Measurements from ENCODE around the gene PCDHGB7. TPM values are rescaled to one million over a fixed set of nuclear protein-coding genes. Genes with fewer than 3 reads are reported as not detected.

Gene PCDHGB7
- total RNA-seq, 4 donors from 2014 or later, result 12.3 to 19.3 (median 15.3) TPM

GRCh38 chr5:141434006-141434405 lies 16.5 kb downstream of the PCDHGB7 start:
- peaks cover 0 to 14% (median 0%) of the 10 kb centered on the region in 3 donors for H3K4me1 ChIP-seq

DNA sequence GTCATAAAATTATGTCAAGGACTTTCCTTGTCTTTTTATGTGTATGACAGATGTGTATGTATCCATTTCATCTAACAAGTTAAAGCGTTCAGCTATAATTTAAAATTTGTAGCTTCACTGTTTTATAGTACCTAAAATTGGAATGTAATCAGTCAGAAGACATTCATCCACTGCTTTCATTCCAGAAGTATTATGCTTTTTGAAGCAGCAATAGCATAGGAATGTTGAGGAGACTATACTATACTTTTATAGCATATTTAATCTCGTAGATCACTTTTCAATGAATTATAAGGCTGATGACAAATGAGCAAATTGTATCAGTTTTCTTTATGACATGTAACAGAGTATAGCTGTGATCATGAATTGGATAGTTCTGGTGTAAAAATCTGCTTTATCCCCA lies 19.7 kb downstream of the PCDHGB7 start:
- H3K36me3 ChIP-seq, result peaks cover 0 to 19% of the 10 kb centered on the region in 2 donors
- no peak for ATAC-seq
- WGBS, 2 donors (ENCODE audit: low coverage in 1 of 2), result 72 to 91% methylated on average over 2 of the region's 2 CpGs
- H3K4me3 ChIP-seq, result no peak overlapping the region
- H3K27ac ChIP-seq, result no peak overlapping the region
- peaks cover 0 to 98% (median 2%) of the 10 kb centered on the region in 3 donors for H3K9me3 ChIP-seq
- no peak for TF ChIP-seq CTCF (IDR thresholded peaks at IDR 0.05)
- H3K27me3 ChIP-seq, result no peaks in the 10 kb centered on the region
- no peaks in the 10 kb centered on the region for H3K4me1 ChIP-seq

More at GRCh38 chr5:141434006-141434405, 16.5 kb downstream of the PCDHGB7 start:
- TF ChIP-seq CTCF (IDR thresholded peaks at IDR 0.05), result no peak
- no peak for TF ChIP-seq EP300 (IDR thresholded peaks at IDR 0.05)
- no peak for TF ChIP-seq POLR2AphosphoS5 (IDR thresholded peaks at IDR 0.05)
- no peak for TF ChIP-seq POLR2A (IDR thresholded peaks at IDR 0.05)
- no peak overlapping the region for H3K4me3 ChIP-seq
- no peak for ATAC-seq
- H3K27ac ChIP-seq, result no peak overlapping the region
- 52 to 56% methylated on average over 2 of the region's 2 CpGs for WGBS, 2 donors (ENCODE audit: low coverage in 1 of 2)
- peaks cover 0 to 4% of the 10 kb centered on the region in 2 donors for H3K36me3 ChIP-seq
- no peaks in the 10 kb centered on the region for H3K27me3 ChIP-seq
- H3K9me3 ChIP-seq, result peaks cover 0 to 98% (median 11%) of the 10 kb centered on the region in 3 donors

GRCh38 chr5:141439411-141440141 lies 22.1 kb downstream of the PCDHGB7 start:
- TF ChIP-seq POLR2AphosphoS5 (IDR thresholded peaks at IDR 0.05), result no peak
- TF ChIP-seq POLR2A (IDR thresholded peaks at IDR 0.05), result no peak
- TF ChIP-seq EP300 (IDR thresholded peaks at IDR 0.05), result no peak
- TF ChIP-seq CTCF (IDR thresholded peaks at IDR 0.05), result no peak
- no peak for ATAC-seq
- Histone ChIP-seq H3K4me1 (no peaks in the 10 kb centered on the region), H3K27me3 (no peaks in the 10 kb centered on the region), H3K27ac (no peak overlapping the region), H3K9me3 (peaks cover 0 to 92% (median 2%) of the 10 kb centered on the region in 3 donors), H3K4me3 (no peak overlapping the region), H3K36me3 (peaks cover 0 to 19% of the 10 kb centered on the region in 2 donors)
- 63 to 75% methylated on average over 7 of the region's 10 CpGs for WGBS, 2 donors (ENCODE audit: low coverage in 1 of 2)

- H3K36me3 ChIP-seq, result peaks cover 0 to 19% of the 10 kb centered on the region in 2 donors
- no peaks in the 10 kb centered on the region for H3K4me1 ChIP-seq
- H3K9me3 ChIP-seq, result peaks cover 0 to 92% (median 2%) of the 10 kb centered on the region in 3 donors
- TF ChIP-seq CTCF (IDR thresholded peaks at IDR 0.05) (no peak), EP300 (IDR thresholded peaks at IDR 0.05) (no peak)
- H3K27ac ChIP-seq, result no peak overlapping the region
- H3K27me3 ChIP-seq, result no peaks in the 10 kb centered on the region
- H3K4me3 ChIP-seq, result no peak overlapping the region
- WGBS, 2 donors (ENCODE audit: low coverage in 1 of 2), result 94 to 95% methylated on average over 8 to 9 of the region's 9 CpGs
- ATAC-seq, result no peak
Observed at GRCh38 chr5:141440341-141440740, 22.9 kb downstream of the PCDHGB7 start.

DNA sequence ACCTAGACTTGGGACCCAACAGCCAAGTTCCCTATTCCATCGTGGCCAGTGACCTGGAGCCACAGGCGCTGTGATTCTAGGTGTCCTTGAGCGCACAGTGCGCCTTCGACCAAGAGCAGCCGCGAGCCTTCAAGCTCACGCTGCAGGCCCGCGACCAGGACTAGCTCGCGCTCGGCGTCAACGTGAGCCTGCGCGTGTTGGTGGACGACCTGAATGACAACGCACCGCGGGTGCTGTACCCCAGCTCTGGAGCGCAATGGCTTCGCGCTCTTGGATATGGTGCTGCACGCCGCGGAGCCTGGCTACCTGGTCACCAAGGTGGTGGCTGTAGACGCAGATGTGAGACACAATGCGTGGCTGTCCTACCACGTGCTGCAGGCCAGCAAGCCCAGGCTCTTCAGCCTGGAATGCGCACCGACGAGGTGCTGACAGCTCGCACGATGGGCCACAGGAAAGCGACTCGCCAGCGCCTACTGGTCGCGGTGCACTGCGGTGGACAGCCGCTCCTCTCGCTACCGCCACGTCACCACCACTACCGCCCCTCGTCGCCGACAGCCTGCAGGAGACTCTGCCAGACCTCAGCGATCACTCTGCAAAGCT lies 24.2 kb downstream of the PCDHGB7 start:
- H3K27ac ChIP-seq, result no peak overlapping the region
- H3K9me3 ChIP-seq, result peaks cover 0 to 90% (median 0%) of the 10 kb centered on the region in 3 donors
- H3K4me3 ChIP-seq, result no peak overlapping the region
- no peaks in the 10 kb centered on the region for H3K27me3 ChIP-seq
- no peak for TF ChIP-seq EP300 (IDR thresholded peaks at IDR 0.05)
- TF ChIP-seq POLR2A (IDR thresholded peaks at IDR 0.05), result no peak
- no peak for TF ChIP-seq POLR2AphosphoS5 (IDR thresholded peaks at IDR 0.05)
- no peak for TF ChIP-seq CTCF (IDR thresholded peaks at IDR 0.05)
- no peak for ATAC-seq
- no peaks in the 10 kb centered on the region for H3K4me1 ChIP-seq
- WGBS, 2 donors (ENCODE audit: low coverage in 1 of 2), result 43 to 47% methylated on average over 9 to 19 of the region's 50 CpGs
- peaks cover 0 to 19% of the 10 kb centered on the region in 2 donors for H3K36me3 ChIP-seq
